GM21825 (cell line): ENCODE data around the gene SERPINB6.
"Not testable (repeated sequence)": the region's sequence is repeated elsewhere in the genome, so short reads cannot be mapped to it uniquely, and the experiment has no call there.

Source experiments
- ATAC-seq: cut with Tn5 transposase; IDR thresholded peaks from one replicate; pipeline ENCODE4 v1.9.1; 2021; ENCODE audit warnings: mild to moderate bottlenecking, moderate library complexity; ENCODE audit not compliant: unreplicated experiment

SERPINB6 gene

GRCh38 chr6:2971420-2972218 lies at the start of gene SERPINB6:
Gene SERPINB6, minus strand, starts transcription at chr6:2971567. Its CDS starts 12,235 bp downstream, at chr6:2959332.
- ATAC-seq, result no peak

- no peak for ATAC-seq
Measured at GRCh38 chr6:3019749-3020320, 48.5 kb upstream of the SERPINB6 start.

GRCh38 chr6:3019065-3019464 lies 47.7 kb upstream of the SERPINB6 start:
- ATAC-seq, result no peak

GRCh38 chr6:3017304-3017703 lies 45.9 kb upstream of the SERPINB6 start:
- no peak for ATAC-seq

- no peak for ATAC-seq
Measured at GRCh38 chr6:3016473-3017280, 45.3 kb upstream of the SERPINB6 start.

GRCh38 chr6:3015144-3015543 lies 43.8 kb upstream of the SERPINB6 start:
- ATAC-seq, result no peak

GRCh38 chr6:3014675-3015066 lies 43.3 kb upstream of the SERPINB6 start:
- no peak for ATAC-seq

- ATAC-seq, result no peak
Measured at GRCh38 chr6:3013901-3014674, 42.7 kb upstream of the SERPINB6 start.

- ATAC-seq, result no peak
Measured at GRCh38 chr6:3013486-3013885, 42.1 kb upstream of the SERPINB6 start.

GRCh38 chr6:3011592-3011991 lies 40.2 kb upstream of the SERPINB6 start:
- ATAC-seq, result no peak

GRCh38 chr6:3011158-3011557 lies 39.8 kb upstream of the SERPINB6 start:
- ATAC-seq, result no peak

GRCh38 chr6:3009930-3010329 lies 38.6 kb upstream of the SERPINB6 start:
- ATAC-seq, result no peak

GRCh38 chr6:3008712-3009265 lies 37.4 kb upstream of the SERPINB6 start:
- ATAC-seq, result not testable (repeated sequence)

- ATAC-seq, result no peak
Measured at GRCh38 chr6:3007571-3007970, 36.2 kb upstream of the SERPINB6 start.

- no peak for ATAC-seq
Measured at GRCh38 chr6:3006476-3006875, 35.1 kb upstream of the SERPINB6 start.

GRCh38 chr6:3005874-3006273 lies 34.5 kb upstream of the SERPINB6 start:
- no peak for ATAC-seq

- no peak for ATAC-seq
Measured at GRCh38 chr6:3005077-3005476, 33.7 kb upstream of the SERPINB6 start.

GRCh38 chr6:3003226-3003625 lies 31.9 kb upstream of the SERPINB6 start:
- ATAC-seq, result not testable (repeated sequence)

- no peak for ATAC-seq
Measured at GRCh38 chr6:3001773-3002293, 30.5 kb upstream of the SERPINB6 start.

GRCh38 chr6:3001146-3001772 lies 29.9 kb upstream of the SERPINB6 start:
- ATAC-seq, result no peak
